Osteoblast (primary cell): Measurements from ENCODE around the gene TRIM29. TPM values are rescaled to one million over a fixed set of nuclear protein-coding genes. Genes with fewer than 3 reads are reported as not detected.

ENCODE experiments used
- DNase-seq: peaks from one replicate; pipeline ENCODE4 v3.0.0; 2011; ENCODE audit warnings: low spot score, mixed read lengths; ENCODE audit not compliant: insufficient read length; ENCODE audit errors: missing footprints
- H2AFZ ChIP-seq: 2 replicates; pipeline ENCODE4 v1.6.0; 2011; ENCODE audit warnings: mild to moderate bottlenecking, low read length
- H3K27ac ChIP-seq: 2 replicates; pipeline ENCODE4 v1.5.1; 2011; ENCODE audit warnings: mild to moderate bottlenecking, low read depth, low read length, moderate library complexity
- H3K27me3 ChIP-seq: 2 replicates; pipeline ENCODE4 v1.6.0; 2012; ENCODE audit warnings: mild to moderate bottlenecking, control low read depth, inconsistent platforms, low read length, moderate library complexity; ENCODE audit not compliant: insufficient read depth
- H3K36me3 ChIP-seq: 2 replicates; pipeline ENCODE4 v1.5.1; 2011; ENCODE audit warnings: mild to moderate bottlenecking, low read length, control low read depth, moderate library complexity; ENCODE audit not compliant: insufficient read depth
- H3K4me1 ChIP-seq: 2 replicates; pipeline ENCODE4 v1.5.1; 2011; ENCODE audit warnings: mild to moderate bottlenecking, low read length, control low read depth, moderate library complexity; ENCODE audit not compliant: insufficient read depth
- H3K4me2 ChIP-seq: 2 replicates; pipeline ENCODE4 v1.6.0; 2011; ENCODE audit warnings: mild to moderate bottlenecking, low read length; ENCODE audit not compliant: insufficient read depth
- H3K4me3 ChIP-seq: fragments of 200-600 bp; sonication (generic); 3 replicates; pipeline ENCODE4 v1.5.1; 2012; ENCODE audit warnings: mild to moderate bottlenecking, low read length, inconsistent platforms; ENCODE audit not compliant: insufficient read depth
- H3K79me2 ChIP-seq: 2 replicates; pipeline ENCODE4 v1.6.0; 2012; ENCODE audit warnings: mild to moderate bottlenecking, low read length, control low read depth, inconsistent platforms; ENCODE audit not compliant: insufficient read depth
- H3K9me3 ChIP-seq: 2 replicates; pipeline ENCODE4 v1.5.1; 2011; ENCODE audit warnings: low read depth, low read length, control low read depth
- H4K20me1 ChIP-seq: 2 replicates; pipeline ENCODE4 v1.6.0; 2012; ENCODE audit warnings: mild to moderate bottlenecking, low read length, control low read depth; ENCODE audit not compliant: insufficient read depth
- total RNA-seq: library from RNA; depleted of rRNA; stranded (reverse); fragments of >200 nt; gene quantifications from 2 replicates; pipeline ENCODE4 v1.2.3, GENCODE V29; 2012
- TF ChIP-seq, protein P1 (sequence below): IDR thresholded peaks from 2 replicates; pipeline ENCODE4 v1.5.1; 2011; ENCODE audit warnings: mild to moderate bottlenecking, low read depth, low read length, moderate library complexity; ENCODE audit errors: extremely low read depth

The TRIM29 gene
- total RNA-seq, 1 donor, result 0.36 TPM

DNA sequence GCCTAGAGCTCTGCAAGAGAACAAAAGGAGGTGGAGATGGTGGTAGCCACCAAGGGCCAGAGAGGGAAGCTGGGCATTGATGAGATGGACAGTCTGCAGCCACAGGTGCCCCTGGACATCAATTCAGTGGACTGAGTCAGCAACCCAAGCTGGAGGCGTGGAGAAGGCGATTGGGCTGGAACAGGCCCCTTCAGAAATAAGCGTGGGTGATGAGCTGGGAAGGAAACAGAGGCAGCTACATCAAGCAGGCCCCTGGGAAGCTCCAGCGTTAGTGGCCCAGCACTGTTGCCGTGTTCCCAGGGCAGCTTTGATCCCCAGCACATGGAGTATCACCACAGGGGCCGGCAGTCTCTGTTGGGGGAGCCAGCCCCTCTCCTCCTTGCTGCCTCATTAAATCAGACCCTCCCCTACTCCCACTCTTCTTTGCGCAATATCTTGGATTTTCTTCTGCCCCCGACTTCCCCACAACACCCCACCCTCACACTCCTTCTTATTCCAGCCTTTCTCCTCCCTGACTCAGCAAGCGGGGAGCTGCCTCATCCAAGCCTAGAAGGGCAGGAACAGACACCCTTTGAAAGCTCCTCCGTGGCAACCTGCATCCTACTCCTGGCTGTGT is 41.3 kb upstream of the TRIM29 start:
- TF ChIP-seq, protein P1, sequence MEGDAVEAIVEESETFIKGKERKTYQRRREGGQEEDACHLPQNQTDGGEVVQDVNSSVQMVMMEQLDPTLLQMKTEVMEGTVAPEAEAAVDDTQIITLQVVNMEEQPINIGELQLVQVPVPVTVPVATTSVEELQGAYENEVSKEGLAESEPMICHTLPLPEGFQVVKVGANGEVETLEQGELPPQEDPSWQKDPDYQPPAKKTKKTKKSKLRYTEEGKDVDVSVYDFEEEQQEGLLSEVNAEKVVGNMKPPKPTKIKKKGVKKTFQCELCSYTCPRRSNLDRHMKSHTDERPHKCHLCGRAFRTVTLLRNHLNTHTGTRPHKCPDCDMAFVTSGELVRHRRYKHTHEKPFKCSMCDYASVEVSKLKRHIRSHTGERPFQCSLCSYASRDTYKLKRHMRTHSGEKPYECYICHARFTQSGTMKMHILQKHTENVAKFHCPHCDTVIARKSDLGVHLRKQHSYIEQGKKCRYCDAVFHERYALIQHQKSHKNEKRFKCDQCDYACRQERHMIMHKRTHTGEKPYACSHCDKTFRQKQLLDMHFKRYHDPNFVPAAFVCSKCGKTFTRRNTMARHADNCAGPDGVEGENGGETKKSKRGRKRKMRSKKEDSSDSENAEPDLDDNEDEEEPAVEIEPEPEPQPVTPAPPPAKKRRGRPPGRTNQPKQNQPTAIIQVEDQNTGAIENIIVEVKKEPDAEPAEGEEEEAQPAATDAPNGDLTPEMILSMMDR, result no peak
- H3K4me1 ChIP-seq, result peaks cover 8% of the 10 kb centered on the region
- H3K27ac ChIP-seq, result no peak overlapping the region
- no peaks in the 10 kb centered on the region for H4K20me1 ChIP-seq
- H3K9me3 ChIP-seq, result no peaks in the 10 kb centered on the region
- no peak overlapping the region for H3K4me3 ChIP-seq
- H3K27me3 ChIP-seq, result peaks cover 15% of the 10 kb centered on the region
- no peak overlapping the region for H2AFZ ChIP-seq
- no peak overlapping the region for H3K4me2 ChIP-seq
- H3K36me3 ChIP-seq, result no peaks in the 10 kb centered on the region
- H3K79me2 ChIP-seq, result no peaks in the 10 kb centered on the region
- DNase-seq, result no peak

DNA sequence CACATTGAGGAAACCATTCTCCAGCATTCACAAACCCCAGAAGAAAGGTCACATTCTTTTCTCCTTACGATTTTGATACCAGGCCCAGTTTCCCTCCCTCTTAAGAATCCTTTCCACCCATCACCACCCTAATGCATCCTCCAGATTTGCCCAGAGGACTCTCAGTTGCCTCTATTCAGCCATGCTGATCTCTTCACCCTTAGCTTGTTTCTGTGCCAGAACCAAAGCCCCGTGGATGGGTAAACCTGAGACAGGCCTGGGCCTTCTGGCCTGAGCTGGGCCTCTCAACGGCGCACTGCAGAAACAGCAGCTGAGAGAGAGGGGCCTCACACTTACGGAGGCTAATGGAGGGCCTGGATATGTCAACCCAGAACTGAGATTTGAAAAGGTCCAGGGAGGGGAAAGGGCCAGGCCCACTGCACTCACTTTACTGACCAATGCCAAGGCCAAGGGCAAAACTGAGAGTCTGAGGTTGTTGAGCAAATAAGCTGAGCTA is 40.7 kb upstream of the TRIM29 start:
- Histone ChIP-seq H3K4me3 (no peak overlapping the region), H3K4me1 (peaks cover 8% of the 10 kb centered on the region), H3K9me3 (no peaks in the 10 kb centered on the region), H3K36me3 (no peaks in the 10 kb centered on the region), H2AFZ (no peak overlapping the region), H3K27ac (no peak overlapping the region), H3K4me2 (no peak overlapping the region), H3K27me3 (peaks cover 19% of the 10 kb centered on the region), H3K79me2 (no peaks in the 10 kb centered on the region), H4K20me1 (no peaks in the 10 kb centered on the region)
- no peak for DNase-seq
- TF ChIP-seq, protein P1, result no peak

DNA sequence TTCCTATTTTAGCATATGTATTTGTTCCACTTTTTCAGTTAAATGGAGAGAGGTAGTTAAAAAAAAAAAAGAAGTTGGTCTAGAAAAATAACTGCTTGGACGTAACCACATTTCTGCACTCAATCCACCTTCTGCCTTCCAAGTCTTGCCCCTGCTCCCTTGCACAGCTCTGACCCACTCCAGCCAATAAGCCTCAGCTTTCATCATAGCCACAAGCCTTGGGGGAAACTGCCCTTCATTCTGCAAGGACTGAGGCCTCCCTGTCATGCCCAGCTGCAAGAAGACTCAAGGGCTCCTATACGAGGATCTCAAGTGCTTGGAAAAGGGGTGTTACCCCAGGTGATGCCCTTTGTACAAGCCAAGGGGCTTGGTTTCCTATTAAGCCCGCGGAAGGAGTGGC is 37.0 kb upstream of the TRIM29 start:
- Histone ChIP-seq H3K27ac (no peak overlapping the region), H2AFZ (no peak overlapping the region), H3K79me2 (no peaks in the 10 kb centered on the region), H3K4me2 (no peak overlapping the region), H3K27me3 (peaks cover 41% of the 10 kb centered on the region), H3K4me3 (no peak overlapping the region), H3K36me3 (no peaks in the 10 kb centered on the region), H3K4me1 (peaks cover 8% of the 10 kb centered on the region), H4K20me1 (no peaks in the 10 kb centered on the region), H3K9me3 (no peaks in the 10 kb centered on the region)
- DNase-seq, result no peak
- TF ChIP-seq, protein P1, result no peak

DNA sequence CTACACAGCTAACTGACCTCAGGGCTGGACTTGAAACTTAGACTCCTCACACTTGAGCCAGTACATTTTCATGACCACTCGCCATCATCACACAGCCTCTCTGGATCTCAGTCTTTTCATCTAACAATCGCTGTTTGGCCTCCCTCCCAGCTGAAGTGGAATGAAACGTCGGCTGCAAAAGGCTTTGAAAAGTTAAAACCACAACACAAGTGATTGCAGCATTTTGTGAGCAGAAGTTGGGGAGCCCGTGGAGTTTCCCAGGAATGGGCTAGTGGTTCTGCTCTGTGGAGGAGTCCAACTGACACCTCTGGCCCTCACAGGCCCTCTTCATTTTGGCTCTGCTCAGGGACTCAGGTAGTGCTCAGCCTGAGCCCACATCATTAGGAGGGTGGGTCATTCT is 35.9 kb upstream of the TRIM29 start:
- Histone ChIP-seq H3K79me2 (no peaks in the 10 kb centered on the region), H3K4me3 (no peak overlapping the region), H3K27ac (no peak overlapping the region), H3K4me2 (no peak overlapping the region), H2AFZ (no peak overlapping the region), H4K20me1 (no peaks in the 10 kb centered on the region), H3K36me3 (no peaks in the 10 kb centered on the region), H3K9me3 (no peaks in the 10 kb centered on the region), H3K27me3 (peaks cover 42% of the 10 kb centered on the region), H3K4me1 (peaks cover 8% of the 10 kb centered on the region)
- TF ChIP-seq, protein P1, result no peak
- no peak for DNase-seq
